ENCODE measurements around the gene SORCS3. TPM values are rescaled to one million over a fixed set of nuclear protein-coding genes. Genes with fewer than 3 reads are reported as not detected.

Gene SORCS3
- total and polyA plus RNA-seq, 4 donors: 3.7 to 15.7 (median 14.8) TPM

DNA sequence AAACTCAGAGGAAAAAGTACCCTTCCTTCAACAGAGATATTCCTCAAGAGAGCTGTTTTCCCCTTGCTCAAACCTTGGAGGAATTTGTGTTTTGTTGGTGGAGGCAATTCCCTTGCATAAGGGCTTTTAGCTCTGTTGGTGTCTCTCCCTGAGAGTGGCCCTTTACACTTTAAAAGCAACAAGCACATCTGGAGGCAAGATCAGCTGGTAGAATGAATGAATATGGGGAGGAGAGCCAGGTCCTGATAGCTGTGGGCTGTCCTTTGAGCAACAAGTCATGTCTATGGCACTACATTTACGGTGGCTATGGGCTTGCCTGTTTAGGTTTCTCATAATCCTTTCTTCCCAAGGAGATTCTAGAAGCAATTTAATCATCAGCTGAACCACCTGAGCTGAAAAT, 384.0 kb downstream of the SORCS3 start:
- Histone ChIP-seq H3K36me3 (ENCODE audit: control insufficient read depth, insufficient read depth, low read length) (no peaks in the 10 kb centered on the region), H3K4me3 (ENCODE audit: low read depth, low read length) (no peak overlapping the region), H3K27ac (ENCODE audit: low read depth, low read length) (no peak overlapping the region), H3K4me1 (ENCODE audit: control insufficient read depth, insufficient read depth, low read length) (no peaks in the 10 kb centered on the region), H3K9me3 (ENCODE audit: control insufficient read depth, insufficient read depth, low read length) (no peaks in the 10 kb centered on the region), H3K27me3 (ENCODE audit: control insufficient read depth, insufficient read depth, low read length) (no peaks in the 10 kb centered on the region)
- no CpG with 5 or more reads among the region's 1 CpG for WGBS (ENCODE audit: insufficient coverage)
- DNase-seq (ENCODE audit: low read depth in 4 of 6, low spot score in 6 of 6): peak in 1 of 6 donors; percentile 6

DNA sequence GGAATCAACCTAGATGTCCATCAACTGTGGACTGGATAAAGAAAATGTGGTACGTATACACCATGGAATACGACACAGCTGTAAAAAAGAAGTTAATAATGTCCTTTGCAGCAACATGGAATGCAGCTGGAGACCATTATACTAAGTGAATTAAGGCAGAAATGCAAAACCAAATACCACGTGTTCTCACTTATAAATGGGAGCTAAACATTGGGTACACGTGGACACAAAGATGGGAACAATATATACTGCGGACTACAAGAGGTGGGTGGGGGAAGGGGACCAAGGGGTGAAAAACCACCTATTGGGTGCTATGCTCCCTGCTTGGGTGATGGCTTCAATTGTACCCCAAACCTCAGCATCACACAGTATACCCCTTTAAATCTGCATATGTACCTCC, 385.5 kb downstream of the SORCS3 start:
- H3K27me3 ChIP-seq (ENCODE audit: control insufficient read depth, insufficient read depth, low read length): no peaks in the 10 kb centered on the region
- no peak overlapping the region for H3K27ac ChIP-seq (ENCODE audit: low read depth, low read length)
- H3K9me3 ChIP-seq (ENCODE audit: control insufficient read depth, insufficient read depth, low read length): no peaks in the 10 kb centered on the region
- no peaks in the 10 kb centered on the region for H3K4me1 ChIP-seq (ENCODE audit: control insufficient read depth, insufficient read depth, low read length)
- no peak for DNase-seq (ENCODE audit: low read depth in 4 of 6, low spot score in 6 of 6)
- no peaks in the 10 kb centered on the region for H3K36me3 ChIP-seq (ENCODE audit: control insufficient read depth, insufficient read depth, low read length)
- H3K4me3 ChIP-seq (ENCODE audit: low read depth, low read length): no peak overlapping the region
- WGBS (ENCODE audit: insufficient coverage): no CpG with 5 or more reads among the region's 5 CpGs

DNA sequence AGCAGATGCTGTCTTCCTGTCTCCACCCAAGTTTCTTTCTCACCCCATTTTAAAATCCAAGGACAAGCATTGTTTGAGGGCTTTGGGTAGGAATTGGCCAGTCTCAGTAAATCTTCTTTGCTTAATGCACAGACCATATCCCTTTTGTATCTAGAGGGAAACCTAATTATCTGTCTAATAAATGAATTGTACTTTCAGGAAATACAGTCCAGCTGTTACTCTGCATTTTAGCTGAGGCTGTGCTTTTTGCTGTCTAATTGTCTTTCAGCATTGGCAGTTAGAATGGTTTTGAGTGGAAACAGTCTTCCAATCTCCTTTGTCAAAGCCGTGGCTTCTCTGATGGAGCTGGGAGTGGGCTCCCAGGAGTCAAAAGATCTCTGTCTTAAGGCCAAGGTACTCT, 388.2 kb downstream of the SORCS3 start:
- peak in 1 of 6 donors; percentile 38 for DNase-seq (ENCODE audit: low read depth in 4 of 6, low spot score in 6 of 6)
- H3K27ac ChIP-seq (ENCODE audit: low read depth, low read length): no peak overlapping the region
- no peaks in the 10 kb centered on the region for H3K27me3 ChIP-seq (ENCODE audit: control insufficient read depth, insufficient read depth, low read length)
- no peak overlapping the region for H3K4me3 ChIP-seq (ENCODE audit: low read depth, low read length)
- H3K9me3 ChIP-seq (ENCODE audit: control insufficient read depth, insufficient read depth, low read length): no peaks in the 10 kb centered on the region
- 50% methylated on average over 1 of the region's 1 CpG for WGBS (ENCODE audit: insufficient coverage)
- no peaks in the 10 kb centered on the region for H3K36me3 ChIP-seq (ENCODE audit: control insufficient read depth, insufficient read depth, low read length)
- H3K4me1 ChIP-seq (ENCODE audit: control insufficient read depth, insufficient read depth, low read length): no peaks in the 10 kb centered on the region

DNA sequence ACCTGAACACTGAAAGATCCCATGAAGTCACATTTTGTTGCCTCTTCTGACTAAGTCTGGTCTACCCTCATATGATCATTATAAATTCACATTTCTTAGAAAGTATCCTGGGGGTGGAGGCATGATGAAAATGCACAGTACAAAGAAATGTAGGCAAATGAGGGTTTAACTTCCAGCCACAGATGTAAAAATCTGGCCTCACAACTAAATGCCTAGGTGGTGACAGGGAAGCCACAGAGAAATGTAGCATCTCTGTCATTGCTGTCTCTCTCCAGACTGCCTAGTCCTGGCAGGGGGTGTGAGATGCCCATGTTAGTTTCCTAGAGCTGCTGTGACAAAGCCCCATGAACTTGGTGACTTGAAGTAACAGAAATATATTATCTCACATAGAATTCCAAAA, 395.9 kb downstream of the SORCS3 start:
- Histone ChIP-seq H3K27me3 (ENCODE audit: control insufficient read depth, insufficient read depth, low read length) (no peaks in the 10 kb centered on the region), H3K27ac (ENCODE audit: low read depth, low read length) (no peak overlapping the region), H3K4me3 (ENCODE audit: low read depth, low read length) (no peak overlapping the region), H3K36me3 (ENCODE audit: control insufficient read depth, insufficient read depth, low read length) (no peaks in the 10 kb centered on the region), H3K9me3 (ENCODE audit: control insufficient read depth, insufficient read depth, low read length) (no peaks in the 10 kb centered on the region), H3K4me1 (ENCODE audit: control insufficient read depth, insufficient read depth, low read length) (no peaks in the 10 kb centered on the region)
- no peak for DNase-seq (ENCODE audit: low read depth in 4 of 6, low spot score in 6 of 6)

DNA sequence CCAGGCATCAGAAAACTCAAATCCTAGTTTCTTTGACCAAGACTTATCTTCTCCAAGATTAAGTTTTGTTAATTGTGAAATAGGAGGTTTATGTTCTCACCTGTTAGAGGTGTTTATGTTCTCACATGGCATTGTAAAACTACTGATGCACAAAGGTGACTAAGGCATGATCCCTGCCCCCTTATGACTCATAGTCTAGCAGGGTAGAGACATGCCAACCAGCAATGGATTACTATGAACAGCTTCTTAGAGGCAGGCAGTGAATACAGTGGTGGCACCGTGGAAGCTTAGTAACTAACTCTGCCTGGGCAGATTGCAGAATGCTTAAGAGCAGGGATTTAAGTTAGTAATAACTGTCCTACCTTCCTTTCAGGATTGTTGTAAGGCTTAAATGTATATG, 400.9 kb downstream of the SORCS3 start:
- H3K27ac ChIP-seq (ENCODE audit: low read depth, low read length): no peak overlapping the region
- no peaks in the 10 kb centered on the region for H3K9me3 ChIP-seq (ENCODE audit: control insufficient read depth, insufficient read depth, low read length)
- no peak overlapping the region for H3K4me3 ChIP-seq (ENCODE audit: low read depth, low read length)
- no peaks in the 10 kb centered on the region for H3K27me3 ChIP-seq (ENCODE audit: control insufficient read depth, insufficient read depth, low read length)
- no peak for DNase-seq (ENCODE audit: low read depth in 4 of 6, low spot score in 6 of 6)
- no peaks in the 10 kb centered on the region for H3K4me1 ChIP-seq (ENCODE audit: control insufficient read depth, insufficient read depth, low read length)
- no CpG with 5 or more reads among the region's 1 CpG for WGBS (ENCODE audit: insufficient coverage)
- no peaks in the 10 kb centered on the region for H3K36me3 ChIP-seq (ENCODE audit: control insufficient read depth, insufficient read depth, low read length)

DNA sequence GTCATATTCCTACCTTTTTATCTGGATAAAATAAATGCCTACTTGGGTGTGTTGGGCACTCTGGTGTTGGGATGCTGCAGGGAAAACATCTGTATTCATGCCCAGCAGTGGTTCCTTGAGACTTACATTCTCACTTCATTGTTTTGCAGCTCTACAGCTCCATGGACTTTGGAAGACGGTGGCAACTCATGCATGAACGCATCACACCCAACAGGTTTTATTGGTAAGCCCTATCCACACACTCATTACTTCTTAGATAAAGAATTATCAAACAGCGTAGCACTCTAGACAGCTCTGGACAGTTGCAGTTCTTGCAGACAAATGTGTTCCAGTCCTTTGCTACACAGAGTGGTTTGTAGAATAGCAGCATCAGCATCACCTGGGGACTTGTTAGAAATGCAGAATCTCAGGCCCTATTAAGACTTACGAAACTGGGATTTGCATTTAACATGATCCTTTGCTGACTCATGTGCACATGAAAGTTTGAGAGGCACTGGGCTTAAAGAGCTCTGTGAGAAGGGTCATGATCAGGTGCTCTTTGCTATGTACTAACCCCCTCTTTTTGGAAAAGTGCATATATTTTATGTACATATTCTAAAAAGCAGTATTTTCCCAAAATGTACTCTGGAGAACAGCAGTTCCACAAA, 401.9 kb downstream of the SORCS3 start:
- DNase-seq (ENCODE audit: low read depth in 4 of 6, low spot score in 6 of 6): no peak
- Histone ChIP-seq H3K36me3 (ENCODE audit: control insufficient read depth, insufficient read depth, low read length) (no peaks in the 10 kb centered on the region), H3K4me1 (ENCODE audit: control insufficient read depth, insufficient read depth, low read length) (no peaks in the 10 kb centered on the region), H3K4me3 (ENCODE audit: low read depth, low read length) (no peak overlapping the region), H3K27me3 (ENCODE audit: control insufficient read depth, insufficient read depth, low read length) (no peaks in the 10 kb centered on the region), H3K27ac (ENCODE audit: low read depth, low read length) (no peak overlapping the region), H3K9me3 (ENCODE audit: control insufficient read depth, insufficient read depth, low read length) (no peaks in the 10 kb centered on the region)
- WGBS (ENCODE audit: insufficient coverage): 83% methylated on average over 4 of the region's 4 CpGs

DNA sequence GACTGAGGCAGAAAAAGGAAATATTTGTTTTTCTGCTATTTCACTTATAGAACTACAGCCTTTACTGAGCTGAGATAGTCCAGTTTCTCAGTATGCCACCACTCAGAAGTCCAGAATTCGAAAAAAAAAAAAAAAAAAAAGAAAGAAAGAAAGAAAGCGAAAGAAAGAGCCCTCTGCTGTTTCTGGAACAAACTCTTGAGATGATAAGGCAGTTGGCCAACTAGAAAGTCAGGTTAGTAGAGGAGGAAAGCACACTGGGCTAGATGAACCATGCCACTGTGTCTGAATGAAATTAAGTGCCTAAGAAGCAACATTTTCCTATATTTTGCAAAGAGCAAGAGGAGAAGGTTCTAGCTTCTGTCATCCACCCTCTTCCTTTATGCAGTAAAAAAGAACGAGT, 403.8 kb downstream of the SORCS3 start:
- Histone ChIP-seq H3K36me3 (ENCODE audit: control insufficient read depth, insufficient read depth, low read length) (no peaks in the 10 kb centered on the region), H3K27ac (ENCODE audit: low read depth, low read length) (no peak overlapping the region), H3K9me3 (ENCODE audit: control insufficient read depth, insufficient read depth, low read length) (no peaks in the 10 kb centered on the region), H3K27me3 (ENCODE audit: control insufficient read depth, insufficient read depth, low read length) (no peaks in the 10 kb centered on the region), H3K4me1 (ENCODE audit: control insufficient read depth, insufficient read depth, low read length) (no peaks in the 10 kb centered on the region), H3K4me3 (ENCODE audit: low read depth, low read length) (no peak overlapping the region)
- 56% methylated on average over 1 of the region's 3 CpGs for WGBS (ENCODE audit: insufficient coverage)
- DNase-seq (ENCODE audit: low read depth in 4 of 6, low spot score in 6 of 6): no peak

DNA sequence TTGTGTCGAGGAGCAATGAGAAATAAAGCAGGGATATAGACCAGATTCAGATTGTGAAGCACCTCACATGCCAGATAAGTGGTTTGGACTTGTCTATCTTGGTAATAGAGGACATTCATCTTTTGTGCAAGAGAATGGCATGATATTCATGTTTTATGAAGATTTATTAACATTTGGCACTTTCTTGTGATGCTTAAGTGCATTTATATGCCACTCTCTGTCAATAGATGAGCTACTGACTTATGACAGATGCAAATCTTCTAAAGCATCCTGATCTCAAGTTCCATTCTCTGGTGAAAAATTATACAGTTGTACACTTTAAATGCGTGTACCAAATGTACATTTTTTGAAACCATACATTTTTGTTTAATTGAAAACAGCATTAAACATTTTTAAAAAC, 415.3 kb downstream of the SORCS3 start:
- Histone ChIP-seq H3K4me1 (ENCODE audit: control insufficient read depth, insufficient read depth, low read length) (no peaks in the 10 kb centered on the region), H3K27ac (ENCODE audit: low read depth, low read length) (no peak overlapping the region), H3K36me3 (ENCODE audit: control insufficient read depth, insufficient read depth, low read length) (no peaks in the 10 kb centered on the region), H3K27me3 (ENCODE audit: control insufficient read depth, insufficient read depth, low read length) (no peaks in the 10 kb centered on the region), H3K9me3 (ENCODE audit: control insufficient read depth, insufficient read depth, low read length) (peaks cover 1% of the 10 kb centered on the region), H3K4me3 (ENCODE audit: low read depth, low read length) (no peak overlapping the region)
- no peak for DNase-seq (ENCODE audit: low read depth in 4 of 6, low spot score in 6 of 6)
- WGBS (ENCODE audit: insufficient coverage): 100% methylated on average over 1 of the region's 2 CpGs

DNA sequence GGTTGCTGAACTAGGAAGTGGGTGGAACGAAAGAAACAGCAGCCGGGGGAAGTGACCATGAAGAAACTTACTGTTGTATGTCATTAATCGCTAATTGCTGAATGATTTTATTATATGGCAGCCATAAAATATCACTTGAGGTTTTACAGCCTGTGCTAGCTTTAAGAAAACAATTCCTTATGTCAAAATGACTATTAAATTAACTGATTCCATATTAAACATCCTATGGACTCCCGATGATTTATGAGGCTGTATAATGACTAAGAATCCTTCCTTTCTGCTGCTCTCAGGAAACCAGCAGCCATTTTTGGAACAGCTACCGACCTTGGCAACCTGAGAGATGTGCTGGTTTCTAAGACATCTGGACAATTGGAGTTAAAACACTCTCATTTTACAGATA, 421.9 kb downstream of the SORCS3 start:
- no peak overlapping the region for H3K27ac ChIP-seq (ENCODE audit: low read depth, low read length)
- WGBS (ENCODE audit: insufficient coverage): 61% methylated on average over 2 of the region's 5 CpGs
- no peaks in the 10 kb centered on the region for H3K9me3 ChIP-seq (ENCODE audit: control insufficient read depth, insufficient read depth, low read length)
- no peaks in the 10 kb centered on the region for H3K36me3 ChIP-seq (ENCODE audit: control insufficient read depth, insufficient read depth, low read length)
- no peak overlapping the region for H3K4me3 ChIP-seq (ENCODE audit: low read depth, low read length)
- no peaks in the 10 kb centered on the region for H3K27me3 ChIP-seq (ENCODE audit: control insufficient read depth, insufficient read depth, low read length)
- peak in 1 of 6 donors; percentile 17 for DNase-seq (ENCODE audit: low read depth in 4 of 6, low spot score in 6 of 6)
- H3K4me1 ChIP-seq (ENCODE audit: control insufficient read depth, insufficient read depth, low read length): no peaks in the 10 kb centered on the region

DNA sequence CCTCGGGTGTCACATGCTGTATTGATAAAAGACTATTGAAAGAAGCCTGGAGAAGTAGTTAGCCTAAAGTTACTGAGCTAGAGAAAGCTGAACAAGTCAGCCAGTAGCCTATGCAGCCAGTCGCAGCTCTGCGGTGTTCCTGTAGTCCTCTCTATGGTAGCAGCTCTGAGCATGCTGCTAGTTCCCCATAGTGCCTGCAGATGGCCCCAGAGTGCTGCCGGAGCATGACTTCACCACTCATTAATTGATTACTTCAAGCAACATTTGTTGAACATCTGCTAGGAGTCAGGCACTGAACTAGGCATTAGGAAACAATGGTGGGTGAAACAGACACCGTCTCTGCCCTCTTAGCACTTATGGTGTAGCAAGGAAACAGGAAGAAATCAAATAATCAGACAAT, 422.7 kb downstream of the SORCS3 start:
- Histone ChIP-seq H3K27me3 (ENCODE audit: control insufficient read depth, insufficient read depth, low read length) (no peaks in the 10 kb centered on the region), H3K36me3 (ENCODE audit: control insufficient read depth, insufficient read depth, low read length) (no peaks in the 10 kb centered on the region), H3K27ac (ENCODE audit: low read depth, low read length) (no peak overlapping the region), H3K4me1 (ENCODE audit: control insufficient read depth, insufficient read depth, low read length) (no peaks in the 10 kb centered on the region), H3K4me3 (ENCODE audit: low read depth, low read length) (no peak overlapping the region), H3K9me3 (ENCODE audit: control insufficient read depth, insufficient read depth, low read length) (no peaks in the 10 kb centered on the region)
- WGBS (ENCODE audit: insufficient coverage): 43% methylated on average over 4 of the region's 5 CpGs
- DNase-seq (ENCODE audit: low read depth in 4 of 6, low spot score in 6 of 6): peak in 3 of 6 donors; percentile 18 to 73 (median 53)
